GM19463 (cell line): ENCODE data around the gene RIOK1.
"Not testable (repeated sequence)": the region's sequence is repeated elsewhere in the genome, so short reads cannot be mapped to it uniquely, and the experiment has no call there.

Experiments used
- ATAC-seq: cut with Tn5 transposase; IDR thresholded peaks from one replicate; pipeline ENCODE4 v1.9.1; 2021; ENCODE audit warnings: mild to moderate bottlenecking, moderate library complexity; ENCODE audit not compliant: unreplicated experiment

RIOK1 gene

DNA sequence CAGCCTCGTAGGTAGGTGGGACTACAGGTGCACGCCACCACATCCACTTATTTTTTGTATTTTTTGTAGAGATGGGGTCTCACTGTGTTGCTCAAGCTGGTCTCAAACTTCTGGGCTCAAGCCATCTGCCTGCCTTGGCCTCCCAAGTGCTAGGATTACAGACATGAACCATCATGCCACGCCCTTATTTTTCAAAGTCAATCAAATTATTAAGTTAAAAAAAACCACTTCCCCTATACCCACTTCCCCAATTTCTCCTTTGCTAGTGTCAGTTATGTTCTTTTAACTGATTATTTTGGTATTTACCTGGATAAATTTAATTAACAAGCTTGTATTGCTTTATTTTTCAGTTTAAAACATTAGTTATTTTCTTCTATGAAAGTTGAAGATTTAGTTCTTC is 49.6 kb downstream of the RIOK1 start:
- no peak for ATAC-seq

DNA sequence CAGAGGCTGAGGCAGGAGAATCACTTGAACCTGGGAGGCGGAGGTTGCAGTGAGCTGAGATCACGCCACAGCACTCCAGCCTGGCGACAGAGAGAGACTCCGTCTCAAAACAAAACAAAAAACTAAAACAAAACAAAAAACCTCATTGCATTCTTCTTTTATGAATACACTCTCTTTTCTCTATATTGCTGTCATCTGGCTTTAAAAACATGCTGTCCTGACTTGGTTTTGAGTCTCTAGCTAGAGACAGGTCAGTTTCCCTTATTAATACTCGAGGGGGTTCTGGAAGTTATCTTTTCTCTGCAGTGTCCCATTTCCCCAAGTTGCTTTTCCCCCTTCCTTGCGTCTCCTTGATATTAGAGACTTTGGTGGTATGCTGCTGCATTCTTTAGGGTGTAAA is 50.9 kb downstream of the RIOK1 start:
- no peak for ATAC-seq

DNA sequence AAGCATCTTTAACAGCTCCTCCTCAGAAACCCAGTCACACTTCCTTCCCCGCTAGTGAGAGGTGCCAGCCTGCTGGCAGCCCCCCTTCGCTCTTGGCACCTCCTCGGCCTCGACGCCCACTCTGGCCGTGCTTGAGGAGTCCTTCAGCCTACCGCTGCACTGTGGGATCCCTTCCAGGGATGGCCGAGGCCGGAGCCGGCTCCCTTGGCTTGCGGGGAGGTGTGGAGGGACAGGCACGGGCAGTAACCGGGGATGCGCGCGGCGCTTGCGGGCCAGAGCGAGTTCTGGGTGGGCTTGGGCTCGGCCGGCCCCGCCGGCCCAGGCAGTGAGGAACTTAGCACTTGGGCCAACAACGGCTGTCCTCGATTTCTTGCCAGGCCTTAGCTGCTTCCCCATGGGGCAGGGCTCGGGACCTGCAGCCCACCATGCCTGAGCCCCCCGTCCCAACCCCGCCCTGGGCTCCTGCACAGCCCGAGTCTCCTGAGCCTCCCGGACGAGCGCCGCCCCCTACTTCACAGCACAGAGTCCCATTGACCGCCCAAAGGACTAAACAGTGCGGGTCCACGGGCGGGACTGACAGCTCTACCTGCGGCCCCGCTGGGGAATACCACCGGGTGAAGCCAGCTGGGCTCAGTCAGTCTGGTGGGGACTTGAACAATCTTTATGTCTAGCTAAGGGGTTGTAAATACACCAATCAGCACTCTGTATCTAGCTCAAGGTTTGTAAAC is 51.6 kb downstream of the RIOK1 start:
- ATAC-seq: no peak

DNA sequence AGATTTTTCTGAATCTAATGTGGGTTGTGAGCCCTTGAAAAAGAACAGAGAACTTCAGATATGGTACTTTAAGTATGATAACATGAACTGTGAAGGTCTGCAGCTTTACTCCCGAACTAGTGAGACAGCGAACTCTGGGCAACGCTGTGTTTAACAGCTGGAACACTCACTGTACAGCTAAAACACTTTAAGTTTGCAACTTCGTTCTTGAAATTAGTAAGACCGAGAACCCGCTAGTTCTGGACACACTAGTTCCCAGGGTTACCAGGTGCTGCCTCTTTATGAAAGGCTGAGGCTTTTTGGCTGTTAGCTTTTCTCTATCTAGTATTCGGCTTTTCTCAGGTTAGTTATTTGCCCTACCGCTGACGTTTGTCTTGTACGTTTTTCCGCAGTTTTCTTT is 52.9 kb downstream of the RIOK1 start:
- no peak for ATAC-seq

DNA sequence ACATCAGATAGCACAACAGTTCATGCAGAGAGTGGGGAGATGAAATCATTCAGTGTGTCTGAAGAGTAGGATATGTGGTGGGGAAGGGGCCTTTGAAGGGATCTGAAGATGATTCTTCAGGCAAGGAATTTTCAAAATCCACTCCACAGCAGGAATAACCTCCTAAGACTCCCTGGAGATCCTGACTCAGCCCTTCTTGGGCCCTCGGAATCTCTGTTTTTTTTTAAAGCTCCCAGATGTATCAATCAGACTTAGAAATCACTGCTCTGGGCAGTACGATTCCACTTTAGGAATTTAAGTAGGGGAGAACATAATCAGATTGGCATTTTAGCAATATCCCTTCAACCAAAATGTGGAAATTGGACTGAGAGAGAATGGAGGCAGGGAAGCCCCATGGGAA is 55.5 kb downstream of the RIOK1 start:
- ATAC-seq: no peak

DNA sequence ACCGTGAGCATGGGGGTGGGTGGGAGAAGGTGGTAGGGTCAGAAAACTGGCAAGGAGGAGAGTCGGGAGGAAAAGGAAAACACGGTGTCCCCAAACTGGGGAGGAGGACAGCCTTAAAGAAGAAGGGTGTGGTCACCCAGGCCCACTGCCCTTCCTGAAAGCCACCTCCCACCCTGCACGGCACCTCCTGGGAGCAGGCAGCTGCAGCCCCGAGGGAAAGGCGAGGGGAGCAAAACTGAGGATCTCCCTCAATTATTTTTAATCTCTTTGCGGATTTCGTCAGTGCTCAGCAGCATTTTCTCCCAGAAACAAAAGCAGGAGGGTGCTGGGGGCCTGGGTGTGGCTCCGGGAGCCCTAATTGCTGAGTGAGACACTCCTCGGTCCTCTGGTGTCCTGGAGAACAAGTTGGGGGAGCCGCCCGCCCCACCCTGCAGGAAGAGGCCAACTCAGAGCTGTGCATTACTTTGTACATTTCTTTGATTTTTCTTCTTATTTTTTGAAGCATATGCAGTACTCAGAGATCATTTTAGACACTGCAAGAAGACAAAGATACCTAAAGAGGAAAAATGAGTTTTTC is 56.4 kb downstream of the RIOK1 start:
- ATAC-seq: no peak

DNA sequence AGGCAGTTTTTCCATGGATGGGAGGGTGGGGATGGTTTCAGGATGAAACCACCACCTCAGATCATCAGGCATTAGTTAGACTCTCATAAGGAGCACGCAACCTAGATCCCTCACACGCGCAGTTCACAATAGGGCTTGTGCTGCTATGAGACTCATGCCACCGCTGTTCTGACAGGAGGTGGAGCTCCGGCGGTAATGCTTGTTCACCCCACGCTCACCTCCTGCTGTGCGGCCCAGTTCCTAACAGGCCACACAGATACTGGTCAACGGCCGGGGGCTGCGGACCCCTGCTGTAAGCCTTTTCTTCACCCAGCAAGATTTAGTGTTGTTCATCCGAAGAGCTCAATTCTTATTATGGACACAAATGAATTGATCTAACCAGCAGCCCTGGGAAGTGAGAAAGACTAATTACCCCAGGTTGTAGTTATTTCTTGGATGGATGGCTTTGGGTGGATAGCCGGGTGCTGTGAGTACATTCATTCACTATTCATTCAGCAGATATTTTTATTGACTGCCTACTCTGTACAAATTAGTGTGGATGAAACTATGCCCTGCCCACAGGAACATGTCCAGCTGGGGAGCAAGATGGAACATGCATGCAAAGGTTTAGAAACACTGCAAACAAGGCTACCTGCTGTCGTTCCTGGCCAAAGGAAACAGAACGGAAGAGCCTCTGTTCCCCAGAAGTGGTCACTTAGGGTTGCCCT is 57.2 kb downstream of the RIOK1 start:
- no peak for ATAC-seq

DNA sequence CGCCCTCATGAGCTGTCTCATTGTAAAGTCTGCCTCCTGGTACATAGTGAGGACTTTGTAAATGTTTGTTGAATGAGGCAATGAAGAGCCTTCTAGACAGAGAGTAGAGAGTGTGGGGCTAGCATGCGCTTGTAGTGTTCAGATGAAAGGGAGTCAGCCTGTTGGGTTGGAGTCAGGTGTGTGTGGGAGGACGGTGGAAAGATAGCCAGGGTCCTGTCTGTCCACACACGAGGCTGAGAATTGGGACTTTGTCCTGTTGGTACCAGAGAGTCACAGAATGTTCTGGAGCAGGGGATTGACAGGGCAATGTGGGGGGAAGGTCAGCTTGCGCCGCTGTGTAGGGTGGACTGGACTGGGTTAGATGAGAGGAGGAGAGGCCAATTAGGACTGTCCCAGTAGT is 58.6 kb downstream of the RIOK1 start:
- no peak for ATAC-seq

DNA sequence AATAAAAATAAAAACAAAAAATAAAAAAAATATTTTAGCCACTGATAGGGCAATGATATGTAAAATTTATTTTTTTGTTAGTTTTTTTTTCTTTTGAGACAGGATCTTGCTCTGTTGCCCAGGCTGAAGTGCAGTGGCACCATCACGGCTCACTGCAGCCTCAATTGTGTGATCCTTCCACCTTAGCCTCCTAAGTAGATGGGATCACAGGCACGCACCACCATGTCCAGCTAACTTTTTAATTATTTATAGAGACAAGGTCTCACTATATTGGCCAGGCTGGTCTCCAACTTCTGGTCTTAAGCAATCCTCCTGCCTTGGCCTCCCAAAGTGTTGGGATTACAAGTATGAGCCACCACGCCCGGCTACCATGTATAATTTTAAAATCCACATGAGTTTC is 59.4 kb downstream of the RIOK1 start:
- ATAC-seq: no peak

DNA sequence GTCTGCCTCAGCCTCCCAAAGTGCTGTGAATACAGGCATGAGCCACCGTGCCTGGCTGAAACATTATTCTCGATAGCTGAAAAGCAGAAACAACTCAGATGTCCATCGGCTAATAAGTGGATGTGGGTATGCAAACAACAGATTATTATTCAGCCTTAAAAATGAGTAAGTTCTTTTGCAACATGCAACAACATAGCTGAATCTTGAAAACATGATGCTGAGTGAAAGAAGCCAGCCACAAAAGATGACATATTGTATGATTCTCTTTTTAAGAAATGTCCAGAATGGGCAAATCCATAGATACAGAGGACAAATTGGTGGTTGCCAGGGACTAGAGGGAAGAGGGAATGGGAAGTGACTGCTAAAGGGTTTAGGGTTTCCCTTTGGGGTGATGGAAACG is 61.7 kb downstream of the RIOK1 start:
- ATAC-seq: no peak

DNA sequence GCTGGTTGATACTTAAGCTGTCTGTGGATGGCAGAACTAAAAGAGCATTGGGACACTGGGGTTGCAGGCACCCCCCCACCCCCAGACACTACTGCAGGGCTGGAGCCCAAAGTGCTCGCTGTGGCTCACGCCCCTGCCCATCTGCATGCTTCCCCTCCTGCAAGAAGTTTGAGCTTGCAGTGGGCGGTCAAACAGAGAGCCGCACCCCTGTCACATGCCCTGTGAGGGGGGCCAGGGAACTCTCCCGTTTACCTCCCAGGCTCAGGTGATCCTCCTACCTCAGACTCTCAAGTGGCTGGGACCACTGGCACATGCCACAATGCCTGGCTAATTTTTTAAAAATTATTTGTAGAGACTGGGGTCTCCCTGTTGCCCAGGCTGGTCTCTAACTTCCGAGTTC is 63.3 kb downstream of the RIOK1 start:
- no peak for ATAC-seq

DNA sequence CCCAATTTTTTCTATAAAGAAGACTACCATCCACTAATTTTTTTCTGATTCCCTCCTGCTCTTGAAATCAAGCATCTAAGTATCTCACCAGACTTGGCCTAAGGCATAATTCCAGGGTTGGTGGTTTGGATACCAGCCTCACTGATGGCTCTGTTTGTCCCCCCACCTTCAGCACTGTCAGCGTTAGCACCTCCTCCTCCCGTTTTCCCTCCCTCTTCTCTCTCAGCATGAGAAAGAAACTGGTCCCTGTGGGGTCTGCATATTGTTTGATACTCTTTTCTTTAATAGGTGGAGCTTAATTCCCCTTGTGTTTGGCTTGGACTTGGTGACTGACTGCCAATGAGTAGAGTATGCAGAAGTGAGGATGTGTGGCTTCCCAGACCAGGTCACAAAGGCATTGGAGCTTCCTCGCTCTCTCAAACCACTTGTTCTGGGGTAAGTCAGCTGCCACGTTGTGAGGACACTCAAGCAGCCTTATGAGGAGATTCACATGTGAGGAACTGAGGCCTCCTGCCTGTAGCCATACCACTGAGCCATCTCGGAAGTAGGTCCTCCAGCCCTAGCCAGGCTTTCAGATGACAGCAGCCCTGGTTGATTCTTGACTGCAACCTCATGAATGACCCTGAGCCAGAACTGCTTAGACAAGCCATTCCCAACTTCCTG is 65.2 kb downstream of the RIOK1 start:
- no peak for ATAC-seq

DNA sequence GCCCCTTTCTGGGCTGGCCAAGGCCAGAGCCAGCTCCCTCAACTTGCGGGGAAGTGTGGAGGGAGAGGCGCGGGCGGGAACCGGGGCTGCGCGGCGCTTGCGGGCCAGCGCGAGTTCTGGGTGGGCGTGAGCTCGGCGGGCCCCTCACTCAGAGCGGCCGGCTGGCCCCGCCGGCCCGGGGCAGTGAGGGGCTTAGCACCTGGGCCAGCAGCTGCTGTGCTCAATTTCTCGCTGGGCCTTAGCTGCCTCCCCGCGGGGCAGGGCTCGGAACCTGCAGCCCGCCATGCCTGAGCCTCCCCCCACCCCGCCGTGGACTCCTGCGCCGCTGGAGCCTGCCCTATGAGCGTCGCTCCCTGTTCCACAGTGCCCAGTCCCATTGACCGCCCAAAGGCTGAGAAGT is 66.7 kb downstream of the RIOK1 start:
- ATAC-seq: not testable (repeated sequence)

DNA sequence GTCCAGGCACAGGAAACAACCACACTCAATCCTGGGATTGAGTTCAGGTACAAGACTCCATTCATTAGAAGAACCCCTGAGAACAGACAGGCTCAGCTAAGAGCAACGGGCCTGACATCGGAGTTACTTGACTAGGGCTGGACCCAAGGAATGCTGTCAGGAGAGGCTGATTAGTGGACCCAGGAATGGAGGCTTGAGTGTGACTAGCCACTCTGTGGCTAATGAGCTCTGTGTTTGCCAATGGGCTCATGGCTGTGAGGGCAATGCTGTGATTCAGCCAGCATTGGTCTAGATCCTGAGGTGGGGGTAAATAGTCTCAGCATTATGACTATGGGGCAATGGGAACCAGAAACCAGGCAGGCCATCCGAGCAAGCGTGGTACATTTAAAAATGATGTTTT is 71.8 kb downstream of the RIOK1 start:
- ATAC-seq: no peak

DNA sequence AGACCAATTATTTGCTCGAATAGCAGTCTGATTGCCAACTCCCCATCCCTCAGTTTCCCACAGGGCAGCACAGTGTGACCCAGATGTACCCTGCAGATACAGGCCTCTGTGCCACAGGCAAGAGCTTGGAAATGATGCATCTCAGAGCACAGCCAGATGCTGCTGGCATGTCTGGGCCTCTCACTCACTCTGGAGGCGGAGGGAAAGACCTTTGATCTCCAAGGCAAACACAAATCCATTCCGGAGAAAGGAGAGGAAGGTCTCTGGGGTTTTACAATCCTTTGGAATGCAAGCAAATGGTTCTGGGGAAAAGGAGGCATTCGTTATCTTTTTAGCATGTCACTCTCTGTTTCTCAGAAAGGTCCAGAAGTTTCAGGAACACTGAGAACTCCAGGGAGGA is 74.2 kb downstream of the RIOK1 start:
- ATAC-seq: no peak

DNA sequence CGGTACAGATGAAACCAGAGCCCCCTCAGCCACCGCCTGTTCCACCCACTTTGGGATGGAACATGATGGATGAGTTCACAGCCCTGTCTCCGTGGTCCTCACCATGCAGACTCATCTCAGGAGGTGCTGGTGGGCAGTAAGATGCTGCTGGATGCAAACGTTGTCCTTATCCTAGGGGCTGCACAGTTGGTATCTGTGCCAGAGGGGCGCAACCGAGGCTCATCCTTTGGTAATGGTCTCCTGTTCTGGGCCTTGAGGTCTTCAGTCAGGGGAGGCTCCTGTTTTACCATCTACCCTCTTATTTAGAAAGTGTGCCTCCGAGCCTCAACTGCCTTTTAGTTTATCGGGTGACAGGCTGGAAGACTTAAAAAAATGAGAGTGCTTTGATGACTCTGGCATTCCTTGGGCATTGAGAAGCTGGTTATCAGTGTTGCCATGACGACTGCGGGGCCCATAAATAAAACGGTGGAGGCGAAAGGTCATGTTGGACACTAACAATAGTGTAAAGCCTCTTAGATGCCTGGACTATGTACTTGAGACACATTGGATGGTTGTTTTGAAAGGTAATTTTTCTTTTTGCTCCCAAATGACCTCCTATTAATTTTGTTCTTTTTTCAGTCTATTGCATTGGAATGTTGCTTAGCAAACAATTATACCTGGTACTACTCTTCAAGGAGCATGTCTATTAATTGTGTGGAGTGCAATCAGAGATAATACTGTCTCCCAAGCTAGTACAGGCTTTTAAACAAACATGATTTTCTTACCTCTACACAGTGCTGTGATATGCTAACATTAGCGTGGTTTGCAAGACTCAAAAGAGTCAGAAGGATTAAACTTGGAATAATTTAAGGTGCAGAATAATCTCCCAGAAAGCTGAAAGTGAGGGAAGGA is 77.6 kb downstream of the RIOK1 start:
- ATAC-seq: no peak
